Midbrain (tissue), 1 donor: Measurements from ENCODE around the gene VPS37C.
"Not testable (repeated sequence)": the region's sequence is repeated elsewhere in the genome, so short reads cannot be mapped to it uniquely, and the experiment has no call there.

Experiments
- DNase-seq: peaks from one replicate; lab custom pipeline; 2025; lab: John Stamatoyannopoulos, UW

Gene VPS37C

GRCh38 chr11:61174949-61175348 lies 13.7 kb upstream of the VPS37C start:
- no peak for DNase-seq

GRCh38 chr11:61174273-61174672 lies 13.0 kb upstream of the VPS37C start:
- no peak for DNase-seq

- no peak for DNase-seq
These were observed 12.2 kb upstream of the VPS37C start for GRCh38 chr11:61173456-61173855.

GRCh38 chr11:61172888-61173287 lies 11.7 kb upstream of the VPS37C start:
- DNase-seq: no peak

GRCh38 chr11:61172356-61172755 lies 11.1 kb upstream of the VPS37C start:
- DNase-seq: no peak

- no peak for DNase-seq
These were observed 10.7 kb upstream of the VPS37C start for GRCh38 chr11:61171907-61172306.

- no peak for DNase-seq
These were observed 9.3 kb upstream of the VPS37C start for GRCh38 chr11:61170566-61170965.

- DNase-seq: no peak
These were observed 7.6 kb upstream of the VPS37C start for GRCh38 chr11:61168800-61169199.

- no peak for DNase-seq
These were observed 6.9 kb upstream of the VPS37C start for GRCh38 chr11:61168042-61168688.

GRCh38 chr11:61166331-61166730 lies 5.1 kb upstream of the VPS37C start:
- not testable (repeated sequence) for DNase-seq

GRCh38 chr11:61165785-61166184 lies 4.6 kb upstream of the VPS37C start:
- not testable (repeated sequence) for DNase-seq

GRCh38 chr11:61164606-61165424 lies 3.6 kb upstream of the VPS37C start:
- no peak for DNase-seq

GRCh38 chr11:61163714-61164605 lies 2.7 kb upstream of the VPS37C start:
- no peak for DNase-seq

GRCh38 chr11:61163021-61163420 lies 1.8 kb upstream of the VPS37C start:
- no peak for DNase-seq

GRCh38 chr11:61162092-61162941 lies 1.1 kb upstream of the VPS37C start:
- DNase-seq: peak; percentile 17

- no peak for DNase-seq
These were observed 588 bp downstream of the VPS37C start for GRCh38 chr11:61160487-61161189.

GRCh38 chr11:61158691-61159381 lies 2.4 kb downstream of the VPS37C start:
- no peak for DNase-seq

GRCh38 chr11:61157743-61158142 lies 3.5 kb downstream of the VPS37C start:
- no peak for DNase-seq

GRCh38 chr11:61155741-61156140 lies 5.5 kb downstream of the VPS37C start:
- DNase-seq: no peak

- DNase-seq: no peak
These were observed 5.9 kb downstream of the VPS37C start for GRCh38 chr11:61155312-61155711.
